Measurements from ENCODE around the gene LSM7. TPM values are rescaled to one million over a fixed set of nuclear protein-coding genes. Genes with fewer than 3 reads are reported as not detected.

LSM7 gene
- total RNA-seq, 6 donors from 2014 or later = 58.6 to 127 (median 89.8) TPM

GRCh38 chr19:2353887-2354592 is 25.7 kb upstream of the LSM7 start:
- TF ChIP-seq EP300 (IDR thresholded peaks at IDR 0.05) (no peak), CTCF (IDR thresholded peaks at IDR 0.05) (no peak), POLR2AphosphoS5 (IDR thresholded peaks at IDR 0.05) (no peak), POLR2A (IDR thresholded peaks at IDR 0.05) (no peak)
- Histone ChIP-seq H3K36me3 (peaks cover 3 to 49% (median 28%) of the 10 kb centered on the region in 4 donors), H3K9me3 (no peaks in the 10 kb centered on the region), H3K27ac (no peak overlapping the region), H3K4me3 (no peak overlapping the region), H3K4me1 (no peaks in the 10 kb centered on the region), H3K27me3 (no peaks in the 10 kb centered on the region)
- 94% methylated on average over 14 to 27 of the region's 34 CpGs for WGBS, 2 donors
- peak in 1 of 2 donors; percentile 80 for DNase-seq
- peak in 1 of 2 donors; percentile 7 for ATAC-seq (ENCODE audit: low FRiP score in 2 of 2)

- peak in 1 of 2 donors; percentile 7 for ATAC-seq (ENCODE audit: low FRiP score in 2 of 2)
Measured at GRCh38 chr19:2353159-2353886, 24.9 kb upstream of the LSM7 start.

GRCh38 chr19:2352121-2352520 is 23.7 kb upstream of the LSM7 start:
- no peak for ATAC-seq (ENCODE audit: low FRiP score in 2 of 2)
- no peak overlapping the region for H3K27ac ChIP-seq
- WGBS, 2 donors = 89 to 97% methylated on average over 10 to 21 of the region's 24 CpGs
- no peak for TF ChIP-seq EP300 (IDR thresholded peaks at IDR 0.05)
- no peak for TF ChIP-seq POLR2A (IDR thresholded peaks at IDR 0.05)
- no peak for TF ChIP-seq POLR2AphosphoS5 (IDR thresholded peaks at IDR 0.05)
- TF ChIP-seq CTCF (IDR thresholded peaks at IDR 0.05) = no peak
- H3K9me3 ChIP-seq = no peaks in the 10 kb centered on the region
- no peak overlapping the region for H3K4me3 ChIP-seq
- H3K4me1 ChIP-seq = no peaks in the 10 kb centered on the region
- no peaks in the 10 kb centered on the region for H3K27me3 ChIP-seq
- peak in 1 of 2 donors; percentile 62 for DNase-seq
- peaks cover 3 to 56% (median 31%) of the 10 kb centered on the region in 4 donors for H3K36me3 ChIP-seq

More at GRCh38 chr19:2353159-2353886, 24.9 kb upstream of the LSM7 start:
- peak in 1 of 2 donors; percentile 79 for DNase-seq
- no peaks in the 10 kb centered on the region for H3K27me3 ChIP-seq
- no peaks in the 10 kb centered on the region for H3K9me3 ChIP-seq
- H3K27ac ChIP-seq = no peak overlapping the region
- H3K4me3 ChIP-seq = no peak overlapping the region
- WGBS, 2 donors = 89 to 96% methylated on average over 35 to 42 of the region's 45 CpGs
- peaks cover 3 to 56% (median 31%) of the 10 kb centered on the region in 4 donors for H3K36me3 ChIP-seq
- TF ChIP-seq POLR2AphosphoS5 (IDR thresholded peaks at IDR 0.05) (no peak), POLR2A (IDR thresholded peaks at IDR 0.05) (no peak), EP300 (IDR thresholded peaks at IDR 0.05) (no peak), CTCF (IDR thresholded peaks at IDR 0.05) (no peak)
- no peaks in the 10 kb centered on the region for H3K4me1 ChIP-seq

- Histone ChIP-seq H3K27ac (no peak overlapping the region), H3K4me3 (no peak overlapping the region), H3K9me3 (no peaks in the 10 kb centered on the region), H3K27me3 (no peaks in the 10 kb centered on the region), H3K36me3 (peaks cover 3 to 60% (median 31%) of the 10 kb centered on the region in 4 donors), H3K4me1 (no peaks in the 10 kb centered on the region)
- TF ChIP-seq POLR2A (IDR thresholded peaks at IDR 0.05) (no peak), EP300 (IDR thresholded peaks at IDR 0.05) (no peak), CTCF (IDR thresholded peaks at IDR 0.05) (no peak), POLR2AphosphoS5 (IDR thresholded peaks at IDR 0.05) (no peak)
- 98 to 100% methylated on average over 13 to 19 of the region's 28 CpGs for WGBS, 2 donors
- DNase-seq (peak in 1 of 2 donors; percentile 83), ATAC-seq (ENCODE audit: low FRiP score in 2 of 2) (no peak)
Measured at GRCh38 chr19:2351591-2351990, 23.2 kb upstream of the LSM7 start.
